AG04449 (cell line): ENCODE data around the gene POPDC2.

Experiments
- CTCF ChIA-PET: fragments of 350-600 bp; formaldehyde crosslinking; extraction: SDS; loops from one replicate; lab custom pipeline; 2021; ENCODE audit warnings: antibody characterized with exemption; lab: Yijun Ruan, JAX
- POLR2A ChIA-PET: fragments of 400-600, 350-600 bp; formaldehyde crosslinking; extraction: SDS; loops from one replicate; lab custom pipeline; 2020; ENCODE audit warnings: antibody characterized with exemption, inconsistent platforms; lab: Yijun Ruan, JAX
- DNase-seq: peaks from one replicate; pipeline ENCODE4 v3.0.0-alpha.2; 2010; ENCODE audit warnings: low read depth, low spot score
- H3K4me3 ChIP-seq: 2 replicates; pipeline ENCODE4 v1.5.1; 2011; ENCODE audit warnings: low read depth, mild to moderate bottlenecking, control low read depth, low read length
- CTCF ChIP-seq: IDR thresholded peaks from one replicate; pipeline ENCODE4 v1.5.1; 2011; ENCODE audit warnings: mild to moderate bottlenecking, moderate library complexity, low read length, control low read depth, inconsistent platforms; ENCODE audit not compliant: insufficient read depth; ENCODE audit errors: missing control alignments

POPDC2 gene

GRCh38 chr3:119637679-119638477, 22.5 kb downstream of the POPDC2 start:
- no peak overlapping the region for H3K4me3 ChIP-seq
- DNase-seq, result peak; percentile 79
- ChIA-PET CTCF (interaction anchor here (1.0 kb wide), 1 partner anchor 23 kb away, joined by 3 read pairs; the partner anchor contains the start of gene POPDC2), POLR2A (no interaction called here)
- no peak for TF ChIP-seq CTCF

- CTCF ChIA-PET, result interaction anchor here (0.8 to 1.6 kb wide), 4 partner anchors 10 to 78 kb away, joined by 3 to 4 read pairs (median 4); no protein-coding TSS in a partner anchor
- DNase-seq, result no peak
- H3K4me3 ChIP-seq, result no peak overlapping the region
- POLR2A ChIA-PET, result no interaction called here
- no peak for TF ChIP-seq CTCF
Measured at GRCh38 chr3:119636891-119637611, 23.3 kb downstream of the POPDC2 start.

GRCh38 chr3:119636249-119636648, 24.1 kb downstream of the POPDC2 start:
- no peak for TF ChIP-seq CTCF
- POLR2A ChIA-PET, result no interaction called here
- CTCF ChIA-PET, result interaction anchor here (0.8 to 1.6 kb wide), 4 partner anchors 9 to 77 kb away, joined by 3 to 4 read pairs (median 4); no protein-coding TSS in a partner anchor
- no peak overlapping the region for H3K4me3 ChIP-seq
- DNase-seq, result no peak

GRCh38 chr3:119635719-119636118, 24.7 kb downstream of the POPDC2 start:
- CTCF ChIA-PET, result interaction anchor here (1.1 to 1.6 kb wide), 3 partner anchors 8 to 77 kb away, joined by 3 to 4 read pairs (median 4); no protein-coding TSS in a partner anchor
- H3K4me3 ChIP-seq, result no peak overlapping the region
- DNase-seq, result no peak
- POLR2A ChIA-PET, result no interaction called here
- TF ChIP-seq CTCF, result no peak

GRCh38 chr3:119632829-119633228, 27.6 kb downstream of the POPDC2 start:
- TF ChIP-seq CTCF, result no peak
- no peak overlapping the region for H3K4me3 ChIP-seq
- ChIA-PET POLR2A (no interaction called here), CTCF (interaction anchor here (0.9 to 1.8 kb wide), 2 partner anchors 49 to 114 kb away, joined by 3 to 6 read pairs; no protein-coding TSS in a partner anchor)
- DNase-seq, result no peak

- ChIA-PET POLR2A (no interaction called here), CTCF (interaction anchor here (1.8 kb wide), 1 partner anchor 49 kb away, joined by 6 read pairs; no protein-coding TSS in a partner anchor)
- DNase-seq, result no peak
- H3K4me3 ChIP-seq, result no peak overlapping the region
- TF ChIP-seq CTCF, result no peak
Measured at GRCh38 chr3:119632216-119632615, 28.2 kb downstream of the POPDC2 start.
